HepG2 (cell line): ENCODE measurements around the gene CDC14A. TPM values are rescaled to one million over a fixed set of nuclear protein-coding genes. Genes with fewer than 3 reads are reported as not detected.

Experiments
- BRCA1 ChIP-seq: sonication (generic); formaldehyde crosslinking; IDR thresholded peaks from 2 replicates; pipeline ENCODE4 v1.4.0; 2020; ENCODE audit warnings: missing genetic modification reagents
- HOMEZ ChIP-seq: IDR thresholded peaks from 2 replicates; pipeline ENCODE4 v1.6.1; 2016; ENCODE audit warnings: low read depth
- NBN ChIP-seq: fragments of 450-650 bp; conservative IDR thresholded peaks from 2 replicates; pipeline ENCODE4 v1.6.1; 2017
- NCOA5 ChIP-seq: sonication (generic); formaldehyde crosslinking; IDR thresholded peaks from 2 replicates; pipeline ENCODE4 v1.4.0; 2020; ENCODE audit warnings: missing genetic modification reagents
- PAX8 ChIP-seq: sonication (generic); formaldehyde crosslinking; IDR thresholded peaks from 2 replicates; pipeline ENCODE4 v1.8.0; 2022; ENCODE audit warnings: mild to moderate bottlenecking, missing genetic modification reagents, borderline replicate concordance
- PRDM4 ChIP-seq: sonication (generic); formaldehyde crosslinking; IDR thresholded peaks from 2 replicates; pipeline ENCODE4 v1.9.0; 2021; ENCODE audit warnings: missing genetic modification reagents, borderline replicate concordance
- TCF7 ChIP-seq: sonication (generic); IDR thresholded peaks from 2 replicates; pipeline ENCODE4 v1.6.1; 2016; ENCODE audit warnings: antibody characterized with exemption, low read depth
- UBTF ChIP-seq: sonication (generic); formaldehyde crosslinking; IDR thresholded peaks from 2 replicates; pipeline ENCODE4 v1.4.0; 2020; ENCODE audit warnings: mild to moderate bottlenecking, missing genetic modification reagents
- ZNF609 ChIP-seq: sonication (generic); formaldehyde crosslinking; IDR thresholded peaks from 2 replicates; pipeline ENCODE4 v1.4.0; 2020; ENCODE audit warnings: mild to moderate bottlenecking, missing genetic modification reagents, borderline replicate concordance
- polyA plus RNA-seq, 8 experiments: library from polyadenylated mRNA; depleted of rRNA in 3 of 8; stranded (reverse) in 7 of 8; unstranded in 1 of 8; fragments of >200 nt; fragmentation: Illumina TruSeq in 4 of 8; extraction: Trizol in 4 of 8; gene quantifications; 2 replicates each; pipeline versions ENCODE4 v1.2.1 to v1.2.3, GENCODE V29; 2011 to 2016; ENCODE audit warnings: low read depth in 4 of 8, missing spikeins in 1 of 8, mixed read lengths in 1 of 8; ENCODE audit not compliant: insufficient read depth in 1 of 8
- total RNA-seq, 5 experiments: library from RNA; depleted of rRNA; stranded (reverse); fragments of >200 nt; fragmentation: Illumina TruSeq; extraction: Trizol; gene quantifications; 2 replicates each; pipeline ENCODE4 v1.2.3, GENCODE V29; 2016; ENCODE audit warnings: low read depth in 1 of 5

The CDC14A gene
- total and polyA plus RNA-seq, 2 of the 13 experiments (the other 11 are each of a cell fraction or from before 2014, with no cell fraction given): 2.8 to 4.9 TPM

- no peak for TF ChIP-seq HOMEZ (CRISPR knock-in tag)
- no peak for TF ChIP-seq TCF7
- TF ChIP-seq PAX8 (CRISPR knock-in tag): no peak
- no peak for TF ChIP-seq BRCA1
- no peak for TF ChIP-seq NBN
- TF ChIP-seq NCOA5: no peak
- TF ChIP-seq UBTF (CRISPR knock-in tag): no peak
- no peak for TF ChIP-seq PRDM4 (CRISPR knock-in tag)
- TF ChIP-seq ZNF609 (CRISPR knock-in tag): no peak
Measured at GRCh38 chr1:100419072-100419471, 66.8 kb downstream of the CDC14A start (continued).
